Vagina (tissue), 2 donors: ENCODE measurements around the gene FSIP1. TPM values are rescaled to one million over a fixed set of nuclear protein-coding genes. Genes with fewer than 3 reads are reported as not detected.

Source experiments
- DNase-seq, 2 donors: peaks; one replicate each; pipeline ENCODE4 v3.0.0-alpha.2; 2017; ENCODE audit errors: extremely low spot score in 2 of 2
- H3K27ac ChIP-seq: fragments of 200-600 bp; sonication (generic); one replicate; pipeline ENCODE4 v1.5.1; 2019
- H3K27me3 ChIP-seq: fragments of 200-600 bp; sonication (generic); one replicate; pipeline ENCODE4 v1.5.1; 2019
- H3K36me3 ChIP-seq, 2 donors: fragments of 200-600 bp; sonication (generic); one replicate each; pipeline ENCODE4 v1.5.1; 2017 to 2019
- H3K4me1 ChIP-seq: fragments of 200-600 bp; sonication (generic); one replicate; pipeline ENCODE4 v1.5.1; 2019
- H3K4me3 ChIP-seq, 2 donors: fragments of 200-600 bp; sonication (generic); 1 replicate in 1 of 2; 2 replicates in 1 of 2; pipeline ENCODE4 v1.5.1; 2016 to 2019
- H3K9me3 ChIP-seq: fragments of 200-600 bp; sonication (generic); one replicate; pipeline ENCODE4 v1.5.1; 2019
- CTCF ChIP-seq, 3 experiments: fragments of 450-650 bp in 2 of 3; fragments of 200-600 bp in 1 of 3; sonication (generic) in 1 of 3; IDR thresholded peaks; one replicate each; pipeline ENCODE4 v1.5.1; 2017 to 2019; ENCODE audit warnings: antibody characterized with exemption in 3 of 3, mild to moderate bottlenecking in 2 of 3, moderate library complexity in 2 of 3
- POLR2A ChIP-seq, 2 donors: fragments of 450-650 bp; IDR thresholded peaks; one replicate each; pipeline ENCODE4 v1.6.1; 2017; ENCODE audit warnings: antibody characterized with exemption in 2 of 2, mild to moderate bottlenecking in 2 of 2, moderate library complexity in 2 of 2
- POLR2AphosphoS5 ChIP-seq, 2 donors: sonication (generic); formaldehyde crosslinking; IDR thresholded peaks; one replicate each; pipeline ENCODE4 v1.9.0; 2017; ENCODE audit warnings: antibody characterized with exemption in 2 of 2, mild to moderate bottlenecking in 2 of 2, low read depth in 1 of 2; ENCODE audit not compliant: insufficient read depth in 1 of 2
- intact Hi-C: fragments of 100-400 bp; cut with DNase I; formaldehyde crosslinking; loops from one replicate; pipeline ENCODE4 v1.15.1; 2023
- total RNA-seq: library from RNA; depleted of rRNA; stranded (reverse); fragments of >200 nt; gene quantifications from one replicate; pipeline ENCODE4 v1.2.3, GENCODE V29; 2016

Gene FSIP1
- total RNA-seq, 1 donor from 2014 or later = 0.98 TPM

GRCh38 chr15:39717134-39717533, 65.5 kb downstream of the FSIP1 start:
- no peaks in the 10 kb centered on the region for H3K9me3 ChIP-seq
- H3K36me3 ChIP-seq = no peaks in the 10 kb centered on the region
- no peak overlapping the region for H3K4me3 ChIP-seq
- no peaks in the 10 kb centered on the region for H3K4me1 ChIP-seq
- intact Hi-C loops = no loop called here
- TF ChIP-seq POLR2AphosphoS5 (IDR thresholded peaks at IDR 0.05; ENCODE audit: insufficient read depth in 1 of 2, low read depth in 1 of 2) (no peak), POLR2A (IDR thresholded peaks at IDR 0.05) (no peak), CTCF (IDR thresholded peaks at IDR 0.05) (no peak)
- H3K27ac ChIP-seq = no peak overlapping the region
- DNase-seq = no peak
- no peaks in the 10 kb centered on the region for H3K27me3 ChIP-seq

GRCh38 chr15:39714251-39714650, 68.4 kb downstream of the FSIP1 start:
- no peaks in the 10 kb centered on the region for H3K9me3 ChIP-seq
- intact Hi-C loops = no loop called here
- TF ChIP-seq CTCF (IDR thresholded peaks at IDR 0.05) (no peak), POLR2AphosphoS5 (IDR thresholded peaks at IDR 0.05; ENCODE audit: insufficient read depth in 1 of 2, low read depth in 1 of 2) (no peak), POLR2A (IDR thresholded peaks at IDR 0.05) (no peak)
- H3K4me3 ChIP-seq = no peak overlapping the region
- H3K36me3 ChIP-seq = no peaks in the 10 kb centered on the region
- no peak for DNase-seq
- H3K27me3 ChIP-seq = no peaks in the 10 kb centered on the region
- no peak overlapping the region for H3K27ac ChIP-seq
- no peaks in the 10 kb centered on the region for H3K4me1 ChIP-seq

GRCh38 chr15:39713846-39714245, 68.8 kb downstream of the FSIP1 start:
- H3K27ac ChIP-seq = no peak overlapping the region
- H3K27me3 ChIP-seq = no peaks in the 10 kb centered on the region
- H3K9me3 ChIP-seq = no peaks in the 10 kb centered on the region
- no peaks in the 10 kb centered on the region for H3K4me1 ChIP-seq
- intact Hi-C loops = no loop called here
- DNase-seq = no peak
- no peaks in the 10 kb centered on the region for H3K36me3 ChIP-seq
- TF ChIP-seq POLR2AphosphoS5 (IDR thresholded peaks at IDR 0.05; ENCODE audit: insufficient read depth in 1 of 2, low read depth in 1 of 2) (no peak), CTCF (IDR thresholded peaks at IDR 0.05) (no peak), POLR2A (IDR thresholded peaks at IDR 0.05) (no peak)
- H3K4me3 ChIP-seq = no peak overlapping the region

GRCh38 chr15:39710681-39711080, 72.0 kb downstream of the FSIP1 start:
- Histone ChIP-seq H3K27ac (no peak overlapping the region), H3K4me3 (no peak overlapping the region), H3K9me3 (no peaks in the 10 kb centered on the region), H3K4me1 (no peaks in the 10 kb centered on the region), H3K27me3 (no peaks in the 10 kb centered on the region), H3K36me3 (no peaks in the 10 kb centered on the region)
- no peak for DNase-seq
- intact Hi-C loops = no loop called here
- TF ChIP-seq CTCF (IDR thresholded peaks at IDR 0.05) (no peak), POLR2A (IDR thresholded peaks at IDR 0.05) (no peak), POLR2AphosphoS5 (IDR thresholded peaks at IDR 0.05; ENCODE audit: insufficient read depth in 1 of 2, low read depth in 1 of 2) (no peak)

- DNase-seq = no peak
- no peaks in the 10 kb centered on the region for H3K4me1 ChIP-seq
- no peak overlapping the region for H3K27ac ChIP-seq
- intact Hi-C loops = no loop called here
- no peaks in the 10 kb centered on the region for H3K36me3 ChIP-seq
- no peak overlapping the region for H3K4me3 ChIP-seq
- TF ChIP-seq POLR2AphosphoS5 (IDR thresholded peaks at IDR 0.05; ENCODE audit: insufficient read depth in 1 of 2, low read depth in 1 of 2) (no peak), POLR2A (IDR thresholded peaks at IDR 0.05) (no peak), CTCF (IDR thresholded peaks at IDR 0.05) (no peak)
- no peaks in the 10 kb centered on the region for H3K9me3 ChIP-seq
- H3K27me3 ChIP-seq = no peaks in the 10 kb centered on the region
Measured at GRCh38 chr15:39709941-39710340, 72.7 kb downstream of the FSIP1 start.
